Activated T-cell treated with anti-CD3 and anti-CD28 coated beads, Interleukin-2, amount 50 U/mL, for 72 hours (primary cell): ENCODE measurements around the gene VDAC1. TPM values are rescaled to one million over a fixed set of nuclear protein-coding genes. Genes with fewer than 3 reads are reported as not detected.

Experiments used
- ATAC-seq, 2 donors: fragments of 150-1000 bp; cut with Tn5 transposase; replicated peaks in 1 of 2; 2 replicates each; pipeline ENCODE4 v1.10.0; 2021; ENCODE audit warnings: moderate library complexity in 2 of 2, mild to moderate bottlenecking in 1 of 2
- DNase-seq, 2 donors: peaks; one replicate each; pipeline ENCODE4 v3.0.0; 2021 to 2022; ENCODE audit warnings: mixed read lengths in 1 of 2
- H3K27ac Mint-ChIP-seq: one replicate; pipeline ENCODE4 v1.8.0; 2022; ENCODE audit warnings: mild to moderate bottlenecking, moderate library complexity, mixed read lengths
- H3K27me3 Mint-ChIP-seq: one replicate; pipeline ENCODE4 v1.8.0; 2022; ENCODE audit warnings: low read depth, mixed read lengths
- H3K36me3 Mint-ChIP-seq, 2 donors: one replicate each; pipeline ENCODE4 v1.8.0; 2022; ENCODE audit warnings: mixed read lengths in 2 of 2, mild to moderate bottlenecking in 1 of 2; ENCODE audit not compliant: insufficient read depth in 2 of 2
- H3K4me1 Mint-ChIP-seq: one replicate; pipeline ENCODE4 v1.8.0; 2022; ENCODE audit warnings: low read depth, mixed read lengths
- H3K4me3 Mint-ChIP-seq, 2 donors: one replicate each; pipeline ENCODE4 v1.8.0; 2022; ENCODE audit warnings: mild to moderate bottlenecking in 2 of 2, mixed read lengths in 2 of 2, moderate library complexity in 2 of 2
- H3K9me3 Mint-ChIP-seq, 2 donors: one replicate each; pipeline ENCODE4 v1.8.0; 2022; ENCODE audit warnings: mixed read lengths in 2 of 2
- total RNA-seq, 2 donors: library from RNA; stranded (reverse); gene quantifications; one replicate each; pipeline ENCODE4 v1.2.3, GENCODE V29; 2022

Gene VDAC1
- total RNA-seq, 2 donors from 2014 or later: 252 to 258 TPM

GRCh38 chr5:134018154-134018985 is 13.6 kb upstream of the VDAC1 start:
- ATAC-seq (no peak), DNase-seq (no peak)
- Mint-ChIP-seq H3K27ac (no peak overlapping the region), H3K4me1 (no peaks in the 10 kb centered on the region), H3K36me3 (no peaks in the 10 kb centered on the region), H3K4me3 (no peak overlapping the region), H3K9me3 (no peaks in the 10 kb centered on the region), H3K27me3 (no peaks in the 10 kb centered on the region)

DNA sequence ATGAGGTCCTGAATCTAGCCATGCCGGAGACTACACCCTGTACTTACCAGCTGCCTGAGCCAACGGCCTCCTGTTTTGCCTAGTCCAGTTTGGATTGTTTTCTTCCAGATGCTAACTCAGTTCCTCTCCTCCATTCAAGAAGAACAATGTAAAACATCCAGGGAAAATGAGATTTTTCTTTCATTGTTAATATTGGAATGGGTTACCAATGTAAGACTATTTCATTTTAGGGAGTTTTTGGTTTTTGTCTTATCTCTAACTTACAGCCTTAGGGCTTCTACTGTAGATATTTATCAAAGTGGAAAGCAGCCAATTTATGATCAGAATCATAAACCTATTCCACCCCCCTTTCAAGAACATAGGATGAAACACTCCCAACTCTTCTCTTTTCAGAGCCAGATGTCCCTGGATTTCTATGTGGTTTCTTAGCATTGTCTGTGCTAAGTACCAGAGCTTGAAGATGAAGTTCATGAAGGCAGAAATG is 3.5 kb upstream of the VDAC1 start:
- Mint-ChIP-seq H3K4me3 (no peak overlapping the region), H3K27me3 (no peaks in the 10 kb centered on the region), H3K27ac (no peak overlapping the region), H3K36me3 (peaks cover 0 to 2% of the 10 kb centered on the region in 2 donors), H3K4me1 (peaks cover 18% of the 10 kb centered on the region), H3K9me3 (no peaks in the 10 kb centered on the region)
- ATAC-seq (no peak), DNase-seq (no peak)

GRCh38 chr5:134007581-134008265 is 2.9 kb upstream of the VDAC1 start:
- no peaks in the 10 kb centered on the region for H3K9me3 Mint-ChIP-seq
- DNase-seq (no peak), ATAC-seq (no peak)
- no peak overlapping the region for H3K4me3 Mint-ChIP-seq
- no peaks in the 10 kb centered on the region for H3K27me3 Mint-ChIP-seq
- peaks cover 0 to 2% of the 10 kb centered on the region in 2 donors for H3K36me3 Mint-ChIP-seq
- peaks cover 24% of the 10 kb centered on the region for H3K4me1 Mint-ChIP-seq
- H3K27ac Mint-ChIP-seq: no peak overlapping the region

DNA sequence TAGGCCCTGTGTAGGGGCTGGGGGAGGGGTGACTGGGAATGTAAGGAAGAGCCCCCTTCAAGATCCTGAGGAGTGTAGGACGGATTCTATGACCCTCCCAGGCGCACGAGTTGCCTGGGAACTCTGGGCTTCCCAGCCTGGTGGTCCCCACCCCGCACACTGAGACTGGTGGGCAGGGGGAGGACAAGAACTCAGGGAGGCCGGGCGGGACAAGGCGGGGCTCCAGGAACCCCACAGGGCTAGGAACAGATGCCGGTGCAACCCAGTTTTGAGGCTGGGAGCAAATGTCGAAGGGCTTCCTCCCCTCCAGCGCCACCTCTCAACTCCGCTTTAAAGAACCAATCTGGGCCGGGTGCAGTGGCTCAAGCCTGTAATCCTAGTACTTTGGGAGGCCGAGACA is 1.3 kb upstream of the VDAC1 start:
- H3K9me3 Mint-ChIP-seq: no peaks in the 10 kb centered on the region
- H3K27ac Mint-ChIP-seq: no peak overlapping the region
- DNase-seq: no peak
- H3K36me3 Mint-ChIP-seq: peaks cover 2 to 9% of the 10 kb centered on the region in 2 donors
- no peaks in the 10 kb centered on the region for H3K27me3 Mint-ChIP-seq
- H3K4me1 Mint-ChIP-seq: peaks cover 40% of the 10 kb centered on the region
- H3K4me3 Mint-ChIP-seq: peak overlapping the region; percentile 89 to 99
- ATAC-seq: no peak

DNA sequence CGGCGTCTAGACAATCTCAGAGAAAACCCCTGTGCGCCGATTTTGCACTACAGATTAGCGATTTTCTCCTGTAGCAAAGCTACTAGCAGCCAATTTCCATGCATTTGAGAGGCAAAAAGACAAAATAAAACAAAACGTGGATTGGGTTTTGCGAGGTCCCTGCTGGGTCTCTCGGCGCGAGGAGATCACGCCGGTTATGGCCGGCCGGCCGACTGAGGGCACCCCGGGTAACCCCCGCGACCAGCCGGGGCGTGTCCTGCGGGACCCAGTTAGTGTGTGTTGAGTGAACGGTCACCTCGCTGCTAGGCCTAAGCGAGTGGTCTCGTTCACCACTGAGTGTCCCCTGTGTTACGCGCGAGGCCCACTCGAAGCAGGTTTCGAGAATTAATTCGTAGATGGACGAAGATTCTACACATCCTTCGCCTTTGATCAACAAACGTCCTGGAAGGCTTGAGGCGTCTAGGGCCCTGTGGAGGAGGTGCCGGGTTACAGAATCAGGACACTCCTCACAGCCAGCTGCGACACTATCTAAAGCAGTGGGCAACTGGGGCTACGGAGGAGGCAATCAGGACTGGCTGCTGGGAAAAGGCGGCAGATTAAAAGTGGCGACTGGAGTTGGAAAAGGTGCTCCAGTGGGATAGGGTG is 764 bp upstream of the VDAC1 start:
- no peaks in the 10 kb centered on the region for H3K27me3 Mint-ChIP-seq
- no peak for DNase-seq
- ATAC-seq: no peak

GRCh38 chr5:134003817-134004625 is 754 bp downstream of the VDAC1 start:
- H3K27me3 Mint-ChIP-seq: no peaks in the 10 kb centered on the region
- ATAC-seq (peak; percentile 21 to 45), DNase-seq (peak; percentile 60 to 64)
- H3K36me3 Mint-ChIP-seq: peaks cover 2 to 9% of the 10 kb centered on the region in 2 donors
- peaks cover 58% of the 10 kb centered on the region for H3K4me1 Mint-ChIP-seq
- no peaks in the 10 kb centered on the region for H3K9me3 Mint-ChIP-seq
- H3K4me3 Mint-ChIP-seq: peak overlapping the region; percentile 86 to 97
- H3K27ac Mint-ChIP-seq: peak overlapping the region; percentile 99

More for the DNA sequence above, 764 bp upstream of the VDAC1 start:
- H3K4me1 Mint-ChIP-seq: peaks cover 44% of the 10 kb centered on the region
- H3K27ac Mint-ChIP-seq: peak overlapping the region; percentile 92
- peaks cover 2 to 9% of the 10 kb centered on the region in 2 donors for H3K36me3 Mint-ChIP-seq
- H3K9me3 Mint-ChIP-seq: no peaks in the 10 kb centered on the region
- peak overlapping the region; percentile 89 to 99 for H3K4me3 Mint-ChIP-seq

DNA sequence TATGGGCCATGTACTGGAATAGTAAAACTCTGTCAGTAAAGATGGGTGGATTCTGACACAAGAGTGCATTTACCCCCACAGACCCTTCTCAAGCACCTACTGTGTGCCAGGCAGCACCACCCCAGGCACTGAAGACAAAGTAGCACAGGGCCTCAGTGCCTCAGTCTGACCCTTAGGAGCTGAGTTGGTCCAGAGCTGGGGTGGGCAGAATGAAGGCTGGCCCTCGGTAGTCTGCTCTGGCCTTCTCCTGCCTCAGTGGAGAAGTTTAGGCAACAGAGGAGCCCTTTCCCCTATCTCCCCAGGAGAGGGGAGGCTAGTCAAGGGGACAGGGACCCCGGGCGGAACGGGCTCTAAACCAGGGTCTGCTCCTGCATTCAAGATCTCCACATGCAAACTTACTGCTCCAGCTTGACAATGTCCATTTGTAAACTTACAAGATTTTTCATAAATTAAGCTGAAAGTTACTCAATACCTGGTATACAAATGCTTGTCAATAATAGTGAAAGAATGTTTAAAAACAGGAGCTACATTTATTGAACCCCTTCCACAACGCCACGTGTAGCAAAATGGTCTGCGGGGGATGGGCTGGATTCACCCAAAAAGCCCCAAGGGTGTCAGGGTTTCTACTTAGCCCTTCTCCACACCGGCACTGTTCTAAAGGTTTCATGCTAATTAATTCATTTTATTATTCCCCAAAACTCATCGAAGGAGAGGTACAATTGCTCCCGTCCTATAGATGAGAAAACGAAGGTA is 1.5 kb downstream of the VDAC1 start:
- no peaks in the 10 kb centered on the region for H3K27me3 Mint-ChIP-seq
- H3K4me3 Mint-ChIP-seq: peak overlapping the region; percentile 86 to 97

GRCh38 chr5:134001938-134002731 is 2.6 kb downstream of the VDAC1 start:
- Mint-ChIP-seq H3K4me1 (peaks cover 64% of the 10 kb centered on the region), H3K27me3 (no peaks in the 10 kb centered on the region), H3K4me3 (peak overlapping the region; percentile 86 to 97), H3K9me3 (no peaks in the 10 kb centered on the region), H3K27ac (peak overlapping the region; percentile 99), H3K36me3 (peaks cover 2 to 9% of the 10 kb centered on the region in 2 donors)
- no peak for DNase-seq
- ATAC-seq: no peak

More for the DNA sequence above, 1.5 kb downstream of the VDAC1 start:
- peak; percentile 35 to 38 for DNase-seq
- ATAC-seq: no peak
- Mint-ChIP-seq H3K4me1 (peaks cover 60% of the 10 kb centered on the region), H3K36me3 (peaks cover 2 to 9% of the 10 kb centered on the region in 2 donors), H3K27ac (peak overlapping the region; percentile 99), H3K9me3 (no peaks in the 10 kb centered on the region)

DNA sequence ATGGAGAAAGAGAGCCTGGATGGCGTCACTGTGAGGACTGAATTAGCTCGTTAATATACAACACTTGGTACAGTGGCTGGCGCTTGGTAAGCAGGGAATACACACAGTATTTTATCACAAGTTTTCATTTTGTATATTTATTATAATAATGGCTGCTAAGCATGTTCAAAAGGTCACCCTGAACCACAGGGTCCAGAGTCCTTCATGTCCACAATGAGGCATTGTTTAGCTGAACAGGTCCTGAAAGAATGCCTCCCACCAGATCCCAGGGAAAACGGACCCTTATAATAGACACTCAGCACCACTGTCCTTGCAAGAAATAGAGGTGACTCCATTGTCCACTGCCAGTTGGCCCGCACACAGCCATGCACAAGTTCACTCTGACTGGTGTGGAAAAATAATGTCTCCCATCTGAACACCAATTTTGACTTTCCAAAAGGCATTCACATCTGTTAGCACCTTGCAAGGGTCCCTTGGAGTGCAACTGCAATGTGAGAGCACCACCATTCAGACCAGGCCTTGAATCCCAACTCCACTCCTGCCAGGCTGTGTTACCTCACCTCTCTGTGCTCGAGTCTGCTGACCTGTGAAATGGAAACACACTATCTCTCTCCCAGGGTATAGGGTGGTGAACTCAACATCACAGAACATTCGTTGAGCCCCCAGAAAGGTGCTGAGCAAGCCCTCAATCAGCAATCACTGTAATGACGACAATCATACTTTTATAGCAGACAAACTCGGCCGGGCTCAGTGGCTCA is 3.9 kb downstream of the VDAC1 start:
- ATAC-seq: no peak
- H3K27me3 Mint-ChIP-seq: no peaks in the 10 kb centered on the region
- H3K36me3 Mint-ChIP-seq: peaks cover 2 to 9% of the 10 kb centered on the region in 2 donors
- H3K9me3 Mint-ChIP-seq: no peaks in the 10 kb centered on the region
- no peak for DNase-seq
- peak overlapping the region; percentile 4 to 31 for H3K4me3 Mint-ChIP-seq
- peaks cover 62% of the 10 kb centered on the region for H3K4me1 Mint-ChIP-seq
- peak overlapping the region; percentile 58 for H3K27ac Mint-ChIP-seq

GRCh38 chr5:134000091-134000511 is 4.7 kb downstream of the VDAC1 start:
- peaks cover 2 to 9% of the 10 kb centered on the region in 2 donors for H3K36me3 Mint-ChIP-seq
- no peak for DNase-seq
- H3K9me3 Mint-ChIP-seq: no peaks in the 10 kb centered on the region
- H3K4me3 Mint-ChIP-seq: peak overlapping the region in 1 of 2 donors; percentile 1
- no peaks in the 10 kb centered on the region for H3K27me3 Mint-ChIP-seq
- no peak for ATAC-seq
- H3K4me1 Mint-ChIP-seq: peaks cover 62% of the 10 kb centered on the region
- peak overlapping the region; percentile 24 for H3K27ac Mint-ChIP-seq

GRCh38 chr5:133998807-133999206 is 6.0 kb downstream of the VDAC1 start:
- Mint-ChIP-seq H3K27me3 (no peaks in the 10 kb centered on the region), H3K36me3 (peaks cover 2 to 11% of the 10 kb centered on the region in 2 donors), H3K9me3 (no peaks in the 10 kb centered on the region), H3K4me3 (no peak overlapping the region), H3K4me1 (peaks cover 73% of the 10 kb centered on the region), H3K27ac (no peak overlapping the region)
- no peak for DNase-seq
- ATAC-seq: no peak
